ENCODE data around the gene RNFT2. TPM values are rescaled to one million over a fixed set of nuclear protein-coding genes. Genes with fewer than 3 reads are reported as not detected.

RNFT2 gene
- total RNA-seq, 1 experiment from 2014 or later = 29.5 TPM

GRCh38 chr12:116779597-116779996 lies 41.5 kb downstream of the RNFT2 start:
- Histone ChIP-seq H3K79me1 (ENCODE audit: insufficient read depth, low read depth, low read length, poor library complexity, severe bottlenecking) (no peaks in the 10 kb centered on the region), H2BK5ac (ENCODE audit: insufficient read length, low read length) (no peak overlapping the region), H4K20me1 (ENCODE audit: control insufficient read depth, insufficient read depth, insufficient read length) (no peaks in the 10 kb centered on the region), H2AK5ac (ENCODE audit: insufficient read length, low read length) (no peak overlapping the region), H3K18ac (ENCODE audit: insufficient read length, low read depth, low read length) (no peak overlapping the region), H3K14ac (ENCODE audit: insufficient read depth, low read length) (no peak overlapping the region), H2BK12ac (ENCODE audit: insufficient read length, low read depth, low read length) (no peak overlapping the region), H3K4me2 (ENCODE audit: insufficient read depth, insufficient read length, low read length) (no peak overlapping the region), H2BK120ac (ENCODE audit: low read depth, low read length, poor library complexity, severe bottlenecking) (no peak overlapping the region), H3K9ac (ENCODE audit: extremely low read depth, insufficient read length, low read length) (no peak overlapping the region), H3K27me3 (ENCODE audit: insufficient read depth, low read length) (no peaks in the 10 kb centered on the region), H4K91ac (ENCODE audit: insufficient read length, low read depth, low read length) (no peak overlapping the region), H3K4me1 (ENCODE audit: insufficient read depth, low read length) (no peaks in the 10 kb centered on the region), H4K5ac (ENCODE audit: insufficient read length, low read depth, low read length) (no peak overlapping the region), H4K8ac (replicated peaks; ENCODE audit: insufficient read length, low read depth, low read length) (no peak overlapping the region), H3K79me2 (ENCODE audit: insufficient read depth, low read length) (no peaks in the 10 kb centered on the region), H2BK15ac (ENCODE audit: low read depth, low read length) (no peak overlapping the region), H2AFZ (ENCODE audit: low read length) (no peak overlapping the region), H3K23me2 (ENCODE audit: insufficient read length, low read depth, low read length, poor library complexity, severe bottlenecking) (no peaks in the 10 kb centered on the region), H3K27ac (ENCODE audit: insufficient read length, low read depth, low read length) (no peak overlapping the region), H3K4ac (ENCODE audit: low read depth, low read length) (no peak overlapping the region), H3T11ph (ENCODE audit: low read length) (no peak overlapping the region), H3K56ac (ENCODE audit: insufficient read length, low read depth, low read length) (no peak overlapping the region), H3K9me3 (ENCODE audit: control insufficient read depth, low read depth, low read length) (no peaks in the 10 kb centered on the region), H2BK20ac (ENCODE audit: low read depth, low read length, poor library complexity, severe bottlenecking) (no peak overlapping the region), H3K23ac (ENCODE audit: insufficient read length, low read depth, low read length) (no peak overlapping the region)
- H3K36me3 Mint-ChIP-seq (ENCODE audit: insufficient read depth in 1 of 3, low read depth in 3 of 3) = peaks cover 16 to 55% (median 52%) of the 10 kb centered on the region in 3 experiments; a peak in 6 of 7 replicates
- H3K27ac Mint-ChIP-seq = no peak overlapping the region
- no peak for DNase-seq
- H3K27me3 Mint-ChIP-seq (ENCODE audit: low read depth) = no peaks in the 10 kb centered on the region
- H3K4me3 Mint-ChIP-seq = no peak overlapping the region
- TF ChIP-seq, protein P1, sequence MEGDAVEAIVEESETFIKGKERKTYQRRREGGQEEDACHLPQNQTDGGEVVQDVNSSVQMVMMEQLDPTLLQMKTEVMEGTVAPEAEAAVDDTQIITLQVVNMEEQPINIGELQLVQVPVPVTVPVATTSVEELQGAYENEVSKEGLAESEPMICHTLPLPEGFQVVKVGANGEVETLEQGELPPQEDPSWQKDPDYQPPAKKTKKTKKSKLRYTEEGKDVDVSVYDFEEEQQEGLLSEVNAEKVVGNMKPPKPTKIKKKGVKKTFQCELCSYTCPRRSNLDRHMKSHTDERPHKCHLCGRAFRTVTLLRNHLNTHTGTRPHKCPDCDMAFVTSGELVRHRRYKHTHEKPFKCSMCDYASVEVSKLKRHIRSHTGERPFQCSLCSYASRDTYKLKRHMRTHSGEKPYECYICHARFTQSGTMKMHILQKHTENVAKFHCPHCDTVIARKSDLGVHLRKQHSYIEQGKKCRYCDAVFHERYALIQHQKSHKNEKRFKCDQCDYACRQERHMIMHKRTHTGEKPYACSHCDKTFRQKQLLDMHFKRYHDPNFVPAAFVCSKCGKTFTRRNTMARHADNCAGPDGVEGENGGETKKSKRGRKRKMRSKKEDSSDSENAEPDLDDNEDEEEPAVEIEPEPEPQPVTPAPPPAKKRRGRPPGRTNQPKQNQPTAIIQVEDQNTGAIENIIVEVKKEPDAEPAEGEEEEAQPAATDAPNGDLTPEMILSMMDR (conservative IDR thresholded peaks at IDR 0.05) = no peak
- no peaks in the 10 kb centered on the region for H3K9me3 Mint-ChIP-seq
- peaks cover 5 to 7% of the 10 kb centered on the region in 2 experiments; a peak in 3 of 4 replicates for H3K4me1 Mint-ChIP-seq
- WGBS (ENCODE audit: extremely low coverage, insufficient read length, low lambda C conversion rate) = no CpG with 5 or more reads among the region's 2 CpGs

All from H9 (cell line).